Measurements from ENCODE around the gene DGUOK. TPM values are rescaled to one million over a fixed set of nuclear protein-coding genes. Genes with fewer than 3 reads are reported as not detected.
A peak's percentile ranks its signal among the peaks of the same experiment; 100 is the strongest.

DGUOK gene
- total and polyA plus RNA-seq, 2 experiments from 2014 or later: 68.4 to 287 TPM

GRCh38 chr2:73925853-73926492 lies 707 bp upstream of the DGUOK start:
- TF ChIP-seq CTCF (conservative IDR thresholded peaks at IDR 0.05; ENCODE audit: low read depth in 2 of 2): no peak
- TF ChIP-seq STAT1 (IDR thresholded peaks at IDR 0.05; ENCODE audit: unreplicated experiment): no peak
- no peak for TF ChIP-seq ZNF462 (CRISPR knock-in tag; IDR thresholded peaks at IDR 0.05)
- TF ChIP-seq EZH2phosphoT487 (IDR thresholded peaks at IDR 0.05; ENCODE audit: unreplicated experiment): no peak
- no peak for TF ChIP-seq JUNB (IDR thresholded peaks at IDR 0.05; ENCODE audit: unreplicated experiment)
- no peak for TF ChIP-seq CREB1 (CRISPR knock-in tag; IDR thresholded peaks at IDR 0.05; ENCODE audit: low read depth)
- no peak for TF ChIP-seq ZNF114 (CRISPR knock-in tag; IDR thresholded peaks at IDR 0.05)
- no peak for TF ChIP-seq EZH2 (IDR thresholded peaks at IDR 0.05; ENCODE audit: low read depth, unreplicated experiment)
- no peak for TF ChIP-seq ETS1 (IDR thresholded peaks at IDR 0.05)
- TF ChIP-seq ZNF331 (CRISPR knock-in tag; IDR thresholded peaks at IDR 0.05; ENCODE audit: low read depth): no peak
- TF ChIP-seq POLR2AphosphoS5 (IDR thresholded peaks at IDR 0.05; ENCODE audit: low read depth): no peak
- no peak for TF ChIP-seq NANOG (IDR thresholded peaks at IDR 0.05; ENCODE audit: borderline replicate concordance)
- Mint-ChIP-seq H3K9me3 (no peaks in the 10 kb centered on the region), H3K27me3 (ENCODE audit: insufficient read depth, low read depth, poor library complexity) (peaks cover 2% of the 10 kb centered on the region), H3K4me1 (peaks cover 24% of the 10 kb centered on the region), H3K27ac (peak overlapping the region; percentile 91), H3K4me3 (peak overlapping the region; percentile 91), H3K36me3 (ENCODE audit: low read depth) (no peaks in the 10 kb centered on the region)
- peak overlapping the region; percentile 68 for H3K4me2 ChIP-seq
- peak; percentile 26 for DNase-seq (ENCODE audit: low spot score)
- peaks cover 41% of the 10 kb centered on the region for H3K79me2 ChIP-seq (replicated peaks; ENCODE audit: insufficient read depth)
- peaks cover 16% of the 10 kb centered on the region for H3K4me1 ChIP-seq (ENCODE audit: insufficient read depth)
- ATAC-seq: no peak
- H3F3A ChIP-seq (replicated peaks; ENCODE audit: low read depth): no peaks in the 10 kb centered on the region; the same call in 1 of the 2 replicates
- no peak overlapping the region; the same call in 1 of the 2 replicates for H2AFZ ChIP-seq
- peak overlapping the region; percentile 65 for H3K4me3 ChIP-seq
- no peaks in the 10 kb centered on the region for H3K9me2 ChIP-seq (ENCODE audit: insufficient read depth)
- H4K20me1 ChIP-seq (replicated peaks; ENCODE audit: insufficient read depth): peaks cover 21% of the 10 kb centered on the region
- no peaks in the 10 kb centered on the region for H3K27me3 ChIP-seq (ENCODE audit: insufficient read depth)
- no peak overlapping the region; the same call in 1 of the 2 replicates for H3K27ac ChIP-seq (ENCODE audit: low read depth)
- no peaks in the 10 kb centered on the region for H3K36me3 ChIP-seq (ENCODE audit: insufficient read depth)

Data from GM23338 (cell line).